HG03097 (cell line): ENCODE data around the gene NCKAP5L.

ENCODE experiments used
- ATAC-seq: cut with Tn5 transposase; IDR thresholded peaks from one replicate; pipeline ENCODE4 v1.9.1; 2021; ENCODE audit not compliant: unreplicated experiment, low FRiP score

Gene NCKAP5L

DNA sequence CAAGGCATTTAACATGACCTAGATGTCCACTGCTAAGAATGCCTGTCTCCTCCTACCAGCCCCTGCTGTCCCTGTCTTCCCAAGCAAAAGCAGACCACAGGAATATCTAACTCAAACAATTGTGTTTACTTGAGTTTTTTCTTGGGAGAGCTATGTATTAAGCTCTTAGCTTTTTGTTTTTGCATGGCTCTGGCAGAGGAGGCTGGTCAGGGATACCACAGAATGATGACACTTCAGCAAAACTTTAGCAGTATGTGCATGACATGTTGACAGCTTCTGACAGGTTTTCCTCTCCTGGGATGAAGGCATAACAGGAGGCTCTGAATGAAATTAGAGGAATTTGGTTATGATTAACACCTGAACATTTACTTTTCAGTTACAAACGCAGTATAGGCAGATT, 79.9 kb downstream of the NCKAP5L start:
- ATAC-seq: no peak

DNA sequence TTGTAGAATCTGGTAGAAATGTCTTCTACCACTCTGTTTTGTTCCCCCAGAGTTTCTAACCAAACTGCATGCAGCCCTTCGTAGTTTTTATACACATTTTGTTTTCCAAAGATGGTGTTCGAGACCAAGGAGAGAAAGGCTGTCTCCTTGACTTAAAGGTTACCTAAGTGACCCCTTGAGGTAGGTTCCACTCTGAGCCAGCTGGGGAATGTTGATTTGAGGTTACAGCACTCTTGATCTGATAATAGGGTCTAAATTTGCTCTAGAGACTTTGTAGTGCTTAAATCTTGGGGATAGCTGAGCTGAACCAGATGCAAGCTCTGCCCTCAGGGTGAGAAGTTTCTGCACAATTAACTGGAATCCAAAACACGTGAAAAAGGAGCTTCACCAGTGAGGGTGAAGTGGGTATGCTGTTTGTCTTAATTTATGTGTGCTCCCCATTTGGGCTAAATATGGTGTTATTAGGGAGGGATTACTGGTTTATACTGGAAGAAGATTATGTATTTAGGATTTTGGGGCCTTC, 83.8 kb downstream of the NCKAP5L start:
- ATAC-seq: no peak

DNA sequence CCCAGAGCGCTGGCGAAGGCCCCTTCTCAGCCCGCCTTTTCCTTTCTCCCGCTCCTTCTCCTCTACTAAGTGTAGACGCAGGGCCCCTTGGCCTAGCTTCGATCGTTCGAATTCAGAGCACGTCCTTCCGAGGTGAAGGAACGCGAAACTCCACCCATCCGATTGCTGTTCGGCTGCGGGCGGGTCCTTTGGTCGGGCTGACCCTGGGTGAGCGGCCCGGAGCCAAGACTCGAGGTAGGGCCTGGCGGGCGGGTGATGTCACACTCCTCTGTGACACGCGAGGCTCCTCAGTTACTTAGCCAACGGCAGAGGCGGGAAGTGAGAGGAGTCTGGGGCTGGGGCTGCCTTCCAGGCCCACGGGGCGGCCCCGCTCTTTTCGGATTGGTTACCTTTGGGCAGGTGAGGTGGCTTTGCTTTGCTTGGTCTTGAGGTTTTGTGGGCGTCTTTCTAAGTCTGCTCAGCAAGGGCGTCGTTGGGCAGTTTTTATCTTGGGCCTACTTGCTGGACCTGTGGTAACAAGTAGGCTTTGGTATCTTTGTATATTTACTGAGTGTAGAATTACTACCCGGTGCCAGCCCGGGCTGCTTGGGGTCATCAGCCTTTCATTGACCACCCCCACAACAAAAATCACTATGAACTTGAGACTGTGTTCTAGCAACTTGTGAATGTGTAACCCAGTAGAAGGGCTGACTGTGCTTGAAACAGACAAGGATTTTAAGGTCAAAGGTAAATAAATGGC, 86.2 kb downstream of the NCKAP5L start:
- ATAC-seq: peak; percentile 45
